HepG2 (cell line): ENCODE measurements around the gene FAM156A. TPM values are rescaled to one million over a fixed set of nuclear protein-coding genes. Genes with fewer than 3 reads are reported as not detected.
A peak's percentile ranks its signal among the peaks of the same experiment; 100 is the strongest.

ENCODE experiments used
- ADNP ChIP-seq: sonication (generic); formaldehyde crosslinking; IDR thresholded peaks from 2 replicates; pipeline ENCODE4 v1.4.0; 2020; ENCODE audit warnings: missing genetic modification reagents
- E2F2 ChIP-seq: sonication (generic); formaldehyde crosslinking; IDR thresholded peaks from 2 replicates; pipeline ENCODE4 v1.4.0; 2020; ENCODE audit warnings: missing genetic modification reagents, borderline replicate concordance
- KLF6 ChIP-seq: IDR thresholded peaks from 2 replicates; pipeline ENCODE4 v1.8.0; 2016; ENCODE audit warnings: missing biosample characterization, missing genetic modification reagents
- MAFK ChIP-seq, 2 experiments: IDR thresholded peaks in 1 of 2; conservative IDR thresholded peaks in 1 of 2; 2 replicates each; pipeline ENCODE4 v1.6.1; 2011; ENCODE audit warnings: improper control_type of control experiment in 2 of 2, low read length in 2 of 2
- MTERF4 ChIP-seq: sonication (generic); formaldehyde crosslinking; IDR thresholded peaks from 2 replicates; pipeline ENCODE4 v1.8.0; 2023; ENCODE audit warnings: mild to moderate bottlenecking, missing genetic modification reagents
- PHF20 ChIP-seq: sonication (generic); formaldehyde crosslinking; IDR thresholded peaks from 2 replicates; pipeline ENCODE4 v1.5.0; 2020; ENCODE audit warnings: mild to moderate bottlenecking, missing genetic modification reagents
- PHF21A ChIP-seq: sonication (generic); formaldehyde crosslinking; IDR thresholded peaks from 2 replicates; pipeline ENCODE4 v1.5.0; 2020; ENCODE audit warnings: mild to moderate bottlenecking, missing genetic modification reagents
- RAD21 ChIP-seq: fragments of 450-650 bp; formaldehyde crosslinking; IDR thresholded peaks from 2 replicates; pipeline ENCODE4 v1.5.0; 2020; ENCODE audit warnings: mild to moderate bottlenecking
- SMARCE1 ChIP-seq: fragments of 450-650 bp; IDR thresholded peaks from 2 replicates; pipeline ENCODE4 v1.6.1; 2017; ENCODE audit warnings: borderline replicate concordance
- SP2 ChIP-seq: sonication (generic); formaldehyde crosslinking; IDR thresholded peaks from 2 replicates; pipeline ENCODE4 v1.5.1; 2020; ENCODE audit warnings: mild to moderate bottlenecking, missing genetic modification reagents
- TAF1 ChIP-seq: sonication (generic); formaldehyde crosslinking; IDR thresholded peaks from 2 replicates; pipeline ENCODE4 v1.4.0; 2020; ENCODE audit warnings: missing genetic modification reagents
- ZMYM4 ChIP-seq: sonication (generic); formaldehyde crosslinking; IDR thresholded peaks from 2 replicates; pipeline ENCODE4 v1.8.1; 2023; ENCODE audit warnings: mild to moderate bottlenecking, missing genetic modification reagents
- ZNF101 ChIP-seq: sonication (generic); formaldehyde crosslinking; IDR thresholded peaks from 2 replicates; pipeline ENCODE4 v1.4.0; 2020; ENCODE audit warnings: mild to moderate bottlenecking, low read depth, missing genetic modification reagents, borderline replicate concordance
- ZNF235 ChIP-seq: sonication (generic); formaldehyde crosslinking; IDR thresholded peaks from 2 replicates; pipeline ENCODE4 v1.8.1; 2023; ENCODE audit warnings: mild to moderate bottlenecking, missing genetic modification reagents, borderline replicate concordance
- ZNF441 ChIP-seq: sonication (generic); formaldehyde crosslinking; IDR thresholded peaks from 2 replicates; pipeline ENCODE4 v1.7.0; 2021; ENCODE audit warnings: missing genetic modification reagents, borderline replicate concordance
- polyA plus RNA-seq, 8 experiments: library from polyadenylated mRNA; depleted of rRNA in 3 of 8; stranded (reverse) in 7 of 8; unstranded in 1 of 8; fragments of >200 nt; fragmentation: Illumina TruSeq in 4 of 8; extraction: Trizol in 4 of 8; gene quantifications; 2 replicates each; pipeline versions ENCODE4 v1.2.1 to v1.2.3, GENCODE V29; 2011 to 2016; ENCODE audit warnings: low read depth in 4 of 8, missing spikeins in 1 of 8, mixed read lengths in 1 of 8; ENCODE audit not compliant: insufficient read depth in 1 of 8
- total RNA-seq, 5 experiments: library from RNA; depleted of rRNA; stranded (reverse); fragments of >200 nt; fragmentation: Illumina TruSeq; extraction: Trizol; gene quantifications; 2 replicates each; pipeline ENCODE4 v1.2.3, GENCODE V29; 2016; ENCODE audit warnings: low read depth in 1 of 5
- TF ChIP-seq, protein P1 (sequence below): sonication (generic); formaldehyde crosslinking; IDR thresholded peaks from 2 replicates; pipeline ENCODE4 v1.4.0; 2020; ENCODE audit warnings: low read depth, missing genetic modification reagents
- TF ChIP-seq, protein P2 (sequence below): sonication (generic); formaldehyde crosslinking; IDR thresholded peaks from 2 replicates; pipeline ENCODE4 v1.5.0; 2020; ENCODE audit warnings: mild to moderate bottlenecking, missing genetic modification reagents, borderline replicate concordance
- TF ChIP-seq, protein P3 (sequence below): sonication (generic); formaldehyde crosslinking; IDR thresholded peaks from 2 replicates; pipeline ENCODE4 v1.4.0; 2020; ENCODE audit warnings: missing genetic modification reagents

The FAM156A gene
- total and polyA plus RNA-seq, 2 of the 13 experiments (the other 11 are each of a cell fraction or from before 2014, with no cell fraction given): 15.4 to 53.8 TPM

GRCh38 chrX:52995135-52995986 lies 37.0 kb upstream of the FAM156A start (continued):
- TF ChIP-seq, protein P1, sequence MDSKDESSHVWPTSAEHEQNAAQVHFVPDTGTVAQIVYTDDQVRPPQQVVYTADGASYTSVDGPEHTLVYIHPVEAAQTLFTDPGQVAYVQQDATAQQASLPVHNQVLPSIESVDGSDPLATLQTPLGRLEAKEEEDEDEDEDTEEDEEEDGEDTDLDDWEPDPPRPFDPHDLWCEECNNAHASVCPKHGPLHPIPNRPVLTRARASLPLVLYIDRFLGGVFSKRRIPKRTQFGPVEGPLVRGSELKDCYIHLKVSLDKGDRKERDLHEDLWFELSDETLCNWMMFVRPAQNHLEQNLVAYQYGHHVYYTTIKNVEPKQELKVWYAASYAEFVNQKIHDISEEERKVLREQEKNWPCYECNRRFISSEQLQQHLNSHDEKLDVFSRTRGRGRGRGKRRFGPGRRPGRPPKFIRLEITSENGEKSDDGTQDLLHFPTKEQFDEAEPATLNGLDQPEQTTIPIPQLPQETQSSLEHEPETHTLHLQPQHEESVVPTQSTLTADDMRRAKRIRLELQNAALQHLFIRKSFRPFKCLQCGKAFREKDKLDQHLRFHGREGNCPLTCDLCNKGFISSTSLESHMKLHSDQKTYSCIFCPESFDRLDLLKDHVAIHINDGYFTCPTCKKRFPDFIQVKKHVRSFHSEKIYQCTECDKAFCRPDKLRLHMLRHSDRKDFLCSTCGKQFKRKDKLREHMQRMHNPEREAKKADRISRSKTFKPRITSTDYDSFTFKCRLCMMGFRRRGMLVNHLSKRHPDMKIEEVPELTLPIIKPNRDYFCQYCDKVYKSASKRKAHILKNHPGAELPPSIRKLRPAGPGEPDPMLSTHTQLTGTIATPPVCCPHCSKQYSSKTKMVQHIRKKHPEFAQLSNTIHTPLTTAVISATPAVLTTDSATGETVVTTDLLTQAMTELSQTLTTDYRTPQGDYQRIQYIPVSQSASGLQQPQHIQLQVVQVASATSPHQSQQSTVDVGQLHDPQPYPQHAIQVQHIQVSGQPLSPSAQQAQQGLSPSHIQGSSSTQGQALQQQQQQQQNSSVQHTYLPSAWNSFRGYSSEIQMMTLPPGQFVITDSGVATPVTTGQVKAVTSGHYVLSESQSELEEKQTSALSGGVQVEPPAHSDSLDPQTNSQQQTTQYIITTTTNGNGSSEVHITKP: peak; percentile 99
- TF ChIP-seq KLF6 (CRISPR knock-in tag) (no peak), ZNF101 (no peak), PHF21A (CRISPR knock-in tag) (no peak), PHF20 (CRISPR knock-in tag) (peak; percentile 61), SP2 (peak; percentile 91), E2F2 (CRISPR knock-in tag) (no peak), MTERF4 (no peak), ZMYM4 (CRISPR knock-in tag) (peak; percentile 54; the same call in 1 of the 2 replicates), TAF1 (CRISPR knock-in tag) (peak; percentile 41; the same call in 1 of the 2 replicates), RAD21 (CRISPR knock-in tag) (0 out of 2 replicates have a peak, but pooled peaks have one; percentile 47), MAFK (conservative IDR thresholded peaks at IDR 0.05 in 1 of 2, IDR thresholded peaks at IDR 0.05 in 1 of 2; ENCODE audit: low read length in 2 of 2) (no peak), ZNF235 (no peak), ZNF441 (CRISPR knock-in tag) (0 out of 2 replicates have a peak, but pooled peaks have one; percentile 22), ADNP (CRISPR knock-in tag) (no peak), SMARCE1 (no peak)
- TF ChIP-seq, protein P2, sequence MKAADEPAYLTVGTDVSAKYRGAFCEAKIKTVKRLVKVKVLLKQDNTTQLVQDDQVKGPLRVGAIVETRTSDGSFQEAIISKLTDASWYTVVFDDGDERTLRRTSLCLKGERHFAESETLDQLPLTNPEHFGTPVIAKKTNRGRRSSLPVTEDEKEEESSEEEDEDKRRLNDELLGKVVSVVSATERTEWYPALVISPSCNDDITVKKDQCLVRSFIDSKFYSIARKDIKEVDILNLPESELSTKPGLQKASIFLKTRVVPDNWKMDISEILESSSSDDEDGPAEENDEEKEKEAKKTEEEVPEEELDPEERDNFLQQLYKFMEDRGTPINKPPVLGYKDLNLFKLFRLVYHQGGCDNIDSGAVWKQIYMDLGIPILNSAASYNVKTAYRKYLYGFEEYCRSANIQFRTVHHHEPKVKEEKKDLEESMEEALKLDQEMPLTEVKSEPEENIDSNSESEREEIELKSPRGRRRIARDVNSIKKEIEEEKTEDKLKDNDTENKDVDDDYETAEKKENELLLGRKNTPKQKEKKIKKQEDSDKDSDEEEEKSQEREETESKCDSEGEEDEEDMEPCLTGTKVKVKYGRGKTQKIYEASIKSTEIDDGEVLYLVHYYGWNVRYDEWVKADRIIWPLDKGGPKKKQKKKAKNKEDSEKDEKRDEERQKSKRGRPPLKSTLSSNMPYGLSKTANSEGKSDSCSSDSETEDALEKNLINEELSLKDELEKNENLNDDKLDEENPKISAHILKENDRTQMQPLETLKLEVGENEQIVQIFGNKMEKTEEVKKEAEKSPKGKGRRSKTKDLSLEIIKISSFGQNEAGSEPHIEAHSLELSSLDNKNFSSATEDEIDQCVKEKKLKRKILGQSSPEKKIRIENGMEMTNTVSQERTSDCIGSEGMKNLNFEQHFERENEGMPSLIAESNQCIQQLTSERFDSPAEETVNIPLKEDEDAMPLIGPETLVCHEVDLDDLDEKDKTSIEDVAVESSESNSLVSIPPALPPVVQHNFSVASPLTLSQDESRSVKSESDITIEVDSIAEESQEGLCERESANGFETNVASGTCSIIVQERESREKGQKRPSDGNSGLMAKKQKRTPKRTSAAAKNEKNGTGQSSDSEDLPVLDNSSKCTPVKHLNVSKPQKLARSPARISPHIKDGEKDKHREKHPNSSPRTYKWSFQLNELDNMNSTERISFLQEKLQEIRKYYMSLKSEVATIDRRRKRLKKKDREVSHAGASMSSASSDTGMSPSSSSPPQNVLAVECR (CRISPR knock-in tag): peak; percentile 73; the same call in 1 of the 2 replicates
- TF ChIP-seq, protein P3, sequence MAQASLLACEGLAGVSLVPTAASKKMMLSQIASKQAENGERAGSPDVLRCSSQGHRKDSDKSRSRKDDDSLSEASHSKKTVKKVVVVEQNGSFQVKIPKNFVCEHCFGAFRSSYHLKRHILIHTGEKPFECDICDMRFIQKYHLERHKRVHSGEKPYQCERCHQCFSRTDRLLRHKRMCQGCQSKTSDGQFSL (CRISPR knock-in tag): no peak
